NCI-H345 (cell line): ENCODE measurements around the gene MICAL3.
"Not testable (repeated sequence)": the region's sequence is repeated elsewhere in the genome, so short reads cannot be mapped to it uniquely, and the experiment has no call there.

Source experiments
- DNase-seq: peaks from one replicate; lab custom pipeline; 2025; lab: John Stamatoyannopoulos, UW

The MICAL3 gene

DNA sequence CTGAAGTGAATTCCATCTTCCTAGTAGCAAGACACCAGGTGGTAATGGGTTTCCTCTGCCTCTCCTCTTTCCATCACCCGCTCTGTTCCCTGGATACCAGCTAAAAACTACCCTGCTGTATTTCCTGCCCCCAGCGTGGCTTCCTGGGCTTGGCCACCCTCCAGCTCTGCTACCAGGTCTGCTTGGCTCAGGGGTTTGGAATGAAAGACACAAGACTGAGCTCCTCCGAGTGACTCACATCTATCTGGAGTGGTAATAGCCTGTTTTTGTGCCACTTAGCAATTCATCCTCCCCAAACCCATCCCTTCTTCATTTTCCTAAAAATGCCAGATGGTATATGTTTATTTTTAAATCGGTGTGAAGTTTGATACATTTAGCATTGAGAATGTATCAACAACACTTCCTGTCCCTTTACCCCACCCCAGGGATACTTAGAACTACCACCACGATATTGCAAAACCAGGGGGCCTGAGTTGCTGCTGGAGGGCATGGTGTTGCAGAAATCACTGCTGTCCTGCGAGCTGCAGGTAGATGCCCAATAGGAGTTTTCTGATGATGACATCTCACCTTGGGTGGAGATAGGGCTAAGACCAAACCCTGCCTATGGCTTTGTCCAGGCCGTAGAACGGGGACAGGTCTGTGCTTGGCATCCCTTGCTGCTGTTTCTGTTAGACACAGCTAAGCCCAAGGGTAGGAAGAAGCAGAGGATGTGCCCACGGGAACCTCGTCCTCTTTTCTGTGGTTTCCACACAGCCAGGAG lies 7.5 kb upstream of the MICAL3 start:
- peak; percentile 2 for DNase-seq

DNA sequence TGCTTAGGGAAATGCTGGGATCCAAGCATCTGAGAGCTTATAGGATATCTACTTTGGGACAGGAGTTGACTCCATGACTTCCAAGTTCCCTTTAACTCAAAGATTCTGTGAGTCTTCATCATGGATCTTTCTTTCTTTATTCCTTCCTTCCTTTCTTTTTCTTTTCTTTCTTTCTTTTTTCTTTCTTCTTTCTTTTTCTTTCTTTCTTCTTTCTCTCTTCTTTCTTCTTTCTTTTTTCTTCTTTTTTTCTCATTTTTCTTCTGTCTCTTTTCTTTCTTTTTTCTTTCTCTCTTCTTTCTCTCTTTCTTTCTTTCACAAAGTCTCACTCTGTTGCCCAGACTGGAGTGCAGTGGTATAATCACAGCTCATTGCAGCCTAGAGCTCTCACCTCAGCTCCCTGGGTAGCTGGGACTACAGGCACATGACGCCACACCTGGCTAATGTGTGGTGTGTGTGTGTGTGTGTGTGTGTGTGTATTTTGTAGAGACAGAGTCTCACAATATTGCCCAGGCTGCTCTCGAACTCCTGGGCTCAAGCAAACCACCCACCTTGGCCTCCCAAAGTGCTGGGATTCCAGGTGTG lies 5.4 kb upstream of the MICAL3 start:
- no peak for DNase-seq

DNA sequence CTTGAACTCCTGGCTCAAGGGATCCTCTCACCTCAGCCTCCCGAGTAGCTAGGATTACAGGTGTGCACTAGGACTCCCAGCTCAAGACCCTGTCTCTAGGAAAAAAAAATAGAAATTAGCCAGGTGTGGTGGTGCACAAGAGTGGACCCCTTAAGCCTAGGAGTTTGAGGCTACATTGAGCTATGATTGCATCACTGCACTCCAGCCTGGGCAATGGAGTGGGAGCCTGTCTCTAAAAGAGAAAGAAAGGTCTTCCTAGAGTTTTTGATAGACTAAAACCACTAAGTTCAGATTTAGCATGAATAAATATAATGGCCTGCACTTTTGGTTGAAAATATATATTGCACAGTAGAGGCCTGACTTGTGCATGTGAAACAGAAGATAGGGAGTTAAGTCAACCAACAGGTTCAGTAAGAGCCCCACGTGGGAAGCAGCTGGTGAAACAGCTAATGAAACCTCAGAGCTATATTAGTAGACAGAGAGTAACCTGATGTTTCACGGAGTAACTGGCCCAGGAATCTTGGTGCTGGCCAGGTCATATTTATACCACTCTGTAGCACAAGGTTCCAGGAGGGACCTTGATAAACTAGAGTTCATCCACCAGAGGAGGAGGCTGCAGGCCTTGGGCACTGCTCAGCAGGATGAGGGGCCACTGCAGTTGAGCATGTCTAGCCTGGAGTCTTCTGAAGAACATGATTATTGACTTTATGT lies 4.6 kb upstream of the MICAL3 start:
- DNase-seq = no peak

DNA sequence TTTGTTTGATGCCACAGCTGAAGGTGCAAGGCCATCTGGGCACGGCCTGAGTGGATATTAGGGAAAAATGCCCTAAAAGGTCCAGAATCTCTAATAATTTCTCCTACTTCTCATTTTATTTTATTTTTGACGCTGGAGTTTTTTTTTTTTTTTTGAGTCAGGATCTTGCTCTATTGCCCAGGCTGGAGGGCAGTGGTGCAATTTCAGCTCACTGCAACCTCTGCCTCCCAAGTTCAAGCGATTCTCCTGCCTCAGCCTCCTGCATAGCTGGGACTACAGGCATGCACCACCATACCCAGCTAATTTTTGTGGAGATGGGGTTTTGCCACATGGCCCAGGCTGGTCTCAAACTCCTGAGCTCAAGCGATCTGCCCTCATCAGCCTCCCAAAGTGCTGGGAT lies 1.5 kb upstream of the MICAL3 start:
- DNase-seq = not testable (repeated sequence)

DNA sequence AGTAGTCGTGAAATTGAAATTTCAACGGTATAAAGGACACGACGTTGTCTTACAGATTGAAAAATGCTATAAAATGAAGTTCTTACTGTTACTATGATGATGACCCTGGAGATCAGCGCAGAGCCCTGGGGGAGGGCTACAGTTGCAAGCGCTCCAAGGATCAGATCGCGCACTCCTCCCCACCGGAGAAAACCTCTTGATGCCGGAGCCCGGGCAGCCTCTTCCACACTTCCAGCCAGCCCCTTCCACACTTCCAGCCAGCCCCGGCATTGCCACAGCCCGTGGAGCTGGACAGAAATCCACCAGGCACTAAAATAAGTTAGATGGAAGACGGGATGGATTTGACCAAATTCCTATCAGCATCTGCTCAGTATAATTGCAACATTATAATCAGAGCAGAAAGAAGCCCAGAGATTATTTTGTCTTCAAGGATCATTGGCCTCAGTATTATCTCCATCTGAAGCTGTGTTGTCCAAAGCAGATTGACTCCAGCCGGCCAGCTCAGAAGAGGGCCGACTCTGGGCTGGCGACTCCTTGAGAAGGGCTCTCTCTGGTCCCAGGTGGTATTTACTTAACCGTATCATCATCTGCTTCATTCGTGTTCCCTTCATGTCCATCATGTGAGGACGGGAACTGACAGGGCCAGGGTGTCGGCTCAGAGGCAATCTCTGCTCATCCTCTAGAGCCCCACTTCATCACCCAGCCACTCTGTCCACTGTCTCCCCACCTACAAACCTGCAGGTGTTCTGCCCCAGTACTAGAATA lies 777 bp upstream of the MICAL3 start:
- DNase-seq = no peak

DNA sequence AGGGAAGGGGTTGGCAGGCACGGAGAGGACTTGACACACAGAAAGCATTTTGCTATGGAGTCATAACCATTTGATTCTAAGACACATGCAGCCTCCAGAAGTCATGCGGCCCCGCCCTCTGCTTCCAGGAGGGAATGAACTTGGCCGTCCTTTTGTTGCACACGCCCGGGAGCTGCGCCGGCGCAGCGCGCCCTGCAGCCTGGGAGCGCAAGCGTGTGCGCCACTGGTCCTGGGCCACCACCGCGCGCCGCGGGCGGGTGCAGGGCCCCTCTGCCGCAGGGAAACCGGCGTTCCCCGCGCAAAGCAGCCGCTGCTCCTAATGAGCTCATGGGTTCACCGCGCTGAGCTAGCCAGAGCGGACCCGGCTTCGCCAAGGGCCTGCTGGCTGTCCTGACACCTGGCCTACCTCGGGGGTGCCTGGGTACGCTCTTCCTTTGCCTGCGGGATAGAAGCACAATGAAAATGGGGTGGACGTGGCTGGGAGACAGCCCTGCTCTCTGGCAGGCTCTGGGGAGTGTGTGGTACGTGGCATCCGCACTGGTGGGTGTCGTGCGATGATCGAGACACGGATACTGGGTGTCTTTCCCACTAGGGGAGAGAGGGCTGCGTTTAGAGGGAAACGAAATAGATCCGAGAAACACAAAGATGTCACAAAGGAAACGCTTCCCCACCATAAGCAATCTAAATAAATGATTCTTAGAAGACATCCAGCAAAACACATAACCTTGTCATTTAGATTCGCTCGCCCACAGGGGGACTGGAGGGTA lies 669 bp downstream of the MICAL3 start:
- peak; percentile 69 for DNase-seq

DNA sequence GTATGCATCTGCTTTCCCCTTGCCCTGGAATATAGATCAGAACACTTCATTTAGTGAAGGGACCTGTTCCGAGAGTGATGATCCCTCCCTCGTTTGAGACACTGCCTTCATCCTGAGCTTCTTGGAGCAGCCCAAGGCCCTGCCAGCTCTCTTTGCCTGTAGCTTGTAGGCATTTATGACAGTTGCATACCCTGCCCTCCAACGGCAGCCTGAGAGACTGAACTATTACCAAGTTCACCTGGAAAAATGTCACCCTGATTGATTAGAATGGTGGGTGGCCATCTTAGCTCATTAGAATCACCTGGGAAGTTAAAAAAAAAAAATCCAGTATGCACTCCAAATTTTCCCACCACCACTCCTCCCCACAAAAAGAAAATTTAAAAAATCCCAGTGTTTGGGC lies 1.5 kb downstream of the MICAL3 start:
- no peak for DNase-seq

DNA sequence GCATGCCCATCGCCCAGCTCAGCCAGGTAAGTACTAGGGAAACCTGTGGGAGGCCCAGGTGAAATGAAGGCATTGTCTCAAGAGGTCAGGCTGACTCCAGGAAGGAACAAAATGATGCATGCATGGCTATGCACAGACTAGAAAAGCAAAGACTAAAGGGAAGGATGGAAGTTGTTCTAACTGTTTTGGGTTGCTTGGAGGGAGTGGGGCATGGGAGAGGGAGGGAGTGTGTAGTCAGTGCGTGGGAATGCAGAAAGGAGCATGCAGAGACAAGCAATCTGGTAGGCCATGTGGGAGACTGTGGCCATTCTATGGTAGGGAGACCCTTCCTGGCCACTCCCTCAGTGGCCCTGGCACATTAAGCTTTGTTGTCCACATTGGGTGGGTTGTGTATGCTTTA lies 2.9 kb downstream of the MICAL3 start:
- DNase-seq = no peak

DNA sequence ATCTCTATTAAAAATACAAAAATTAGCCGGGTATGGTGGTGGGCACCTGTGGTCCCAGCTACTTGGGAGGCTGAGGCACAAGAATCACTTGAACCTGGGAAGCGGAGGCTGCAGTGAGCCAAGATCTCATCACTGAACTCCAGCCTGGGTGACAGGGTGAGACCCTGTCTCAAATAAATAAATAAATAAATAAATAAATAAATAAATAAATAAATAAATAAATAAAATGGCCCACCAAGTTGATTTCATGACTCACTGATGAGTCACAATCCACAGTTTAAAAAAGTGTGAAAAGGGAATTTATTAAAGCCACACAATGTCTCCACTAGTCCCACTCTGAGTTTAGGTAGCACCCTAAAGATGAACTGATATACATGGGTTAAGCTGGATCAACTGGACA lies 3.6 kb downstream of the MICAL3 start:
- DNase-seq = not testable (repeated sequence)

DNA sequence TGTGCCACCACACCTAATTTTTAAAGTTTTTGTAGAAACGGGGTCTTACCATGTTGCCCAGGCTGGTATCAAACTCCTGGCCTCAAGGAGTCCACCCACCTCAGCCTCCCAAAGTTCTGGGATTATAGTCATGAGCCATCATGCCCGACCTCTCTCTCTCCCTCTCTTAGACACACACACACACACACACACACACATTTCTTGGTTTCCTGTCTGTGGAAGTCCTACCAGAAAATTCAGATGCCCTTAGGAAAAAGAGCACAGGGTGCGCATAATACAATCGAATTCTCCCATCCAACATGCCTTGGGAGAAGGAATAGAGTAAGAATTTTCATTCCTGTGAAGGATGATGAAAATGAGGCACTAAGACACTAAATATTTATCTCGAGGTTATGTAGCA lies 10.4 kb downstream of the MICAL3 start:
- DNase-seq = no peak

DNA sequence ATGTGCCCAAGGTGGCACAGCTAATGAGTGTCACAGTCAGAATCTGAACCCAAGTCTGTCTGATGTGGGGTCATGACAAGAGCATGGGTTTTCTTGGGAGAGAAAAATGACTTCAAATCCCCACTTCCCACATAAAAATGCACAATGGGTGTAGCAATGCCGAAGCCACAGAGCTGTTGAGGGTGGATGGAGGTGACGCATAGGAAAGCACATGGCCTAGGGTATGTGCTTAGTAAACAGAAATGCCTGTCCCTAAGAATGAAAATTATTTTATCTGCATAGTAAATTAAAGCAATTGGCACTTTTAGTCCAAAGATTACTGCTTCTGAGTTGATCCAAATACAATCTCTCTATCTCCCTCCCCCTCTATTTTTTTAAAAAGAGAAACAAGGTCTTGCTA lies 10.9 kb downstream of the MICAL3 start:
- DNase-seq = no peak

DNA sequence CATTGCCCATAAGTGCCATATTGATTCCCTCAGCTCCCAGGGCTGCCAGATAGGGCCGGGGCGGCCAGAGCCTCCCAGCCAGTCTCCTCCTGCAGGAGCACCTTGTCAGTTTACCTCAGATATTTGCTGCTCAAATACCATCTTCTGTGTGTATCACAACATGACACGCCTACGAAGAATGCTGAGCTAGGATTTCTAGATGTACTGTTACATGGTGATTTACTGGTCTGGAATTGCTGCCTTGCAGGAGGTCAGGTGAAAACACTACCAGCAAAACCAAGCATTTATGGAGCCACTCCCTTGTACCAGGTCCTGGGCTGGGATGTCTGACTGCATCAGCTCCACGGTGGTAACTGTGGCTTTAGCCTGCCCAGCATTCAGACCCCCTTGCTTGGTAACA lies 11.8 kb downstream of the MICAL3 start:
- DNase-seq = no peak

DNA sequence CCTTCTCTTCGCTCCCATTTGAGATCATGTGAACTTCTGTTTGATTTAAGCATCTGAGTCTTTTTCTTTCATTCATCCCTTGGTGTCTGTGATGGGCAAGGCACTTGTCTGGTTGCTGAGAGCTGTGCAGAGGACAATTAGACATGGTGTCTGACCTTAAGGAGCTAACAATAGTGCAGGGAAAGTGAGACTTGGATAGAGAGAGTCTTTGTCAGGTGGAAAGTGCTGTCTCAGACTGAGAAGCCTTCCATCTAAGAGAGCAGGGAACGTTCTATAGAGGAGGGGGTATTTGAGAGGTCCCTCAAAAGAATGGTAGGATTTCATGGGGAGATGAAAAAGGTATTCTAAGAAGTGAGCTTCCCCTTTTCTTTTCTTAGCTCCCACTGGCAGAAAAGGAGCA lies 14.1 kb downstream of the MICAL3 start:
- no peak for DNase-seq

DNA sequence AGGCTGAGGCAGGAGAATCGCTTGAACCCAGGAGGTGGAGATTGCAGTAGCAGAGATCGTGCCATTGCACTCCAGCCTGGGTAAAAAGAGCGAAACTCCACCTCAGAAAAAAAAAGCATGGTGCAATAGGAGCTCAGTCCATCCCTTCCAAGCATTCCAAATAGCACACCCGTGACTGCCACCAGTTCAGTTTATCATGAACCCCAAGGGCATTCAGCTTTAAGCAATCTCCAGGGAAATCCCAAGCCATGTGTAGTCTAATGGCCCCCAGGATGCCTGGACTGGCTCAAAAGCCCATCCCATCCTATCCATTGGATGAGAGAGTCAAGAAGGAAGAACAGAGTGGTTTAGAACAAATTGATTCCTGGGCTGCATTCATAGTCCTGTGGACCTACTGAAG lies 16.2 kb downstream of the MICAL3 start:
- no peak for DNase-seq

DNA sequence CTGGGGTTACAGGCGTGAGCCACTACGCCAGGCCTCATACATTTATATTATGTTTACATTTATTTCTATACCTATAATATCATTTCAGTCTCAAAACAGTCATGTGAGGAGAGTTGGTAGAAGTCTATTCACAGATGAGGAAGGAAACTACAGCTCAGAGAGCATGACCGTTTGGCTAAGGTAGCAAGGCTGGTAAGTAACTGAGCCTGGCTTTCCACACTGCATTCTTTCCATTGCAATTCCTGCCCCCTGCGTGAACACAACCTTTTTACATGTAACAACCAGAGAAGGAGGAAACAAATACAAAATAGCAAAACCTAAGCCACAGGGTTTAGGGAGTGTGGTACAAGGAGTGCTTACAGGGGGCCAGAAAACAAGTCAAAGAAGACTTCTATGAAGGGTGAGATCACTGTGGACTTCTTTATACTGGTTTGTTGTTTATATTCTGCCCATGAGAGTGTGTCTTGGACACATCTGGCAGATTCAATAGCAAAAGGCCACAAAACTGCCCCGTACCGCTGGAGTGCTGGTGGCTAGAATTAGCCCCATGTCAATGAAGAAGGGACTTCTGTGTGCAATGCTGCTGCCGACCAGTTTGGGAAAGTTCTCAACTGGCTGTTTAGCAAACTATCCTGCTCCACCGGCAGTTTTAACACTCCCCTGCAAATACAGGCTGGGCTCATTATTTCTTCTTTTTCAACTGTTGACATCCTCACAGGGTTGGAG lies 19.0 kb downstream of the MICAL3 start:
- DNase-seq = no peak

DNA sequence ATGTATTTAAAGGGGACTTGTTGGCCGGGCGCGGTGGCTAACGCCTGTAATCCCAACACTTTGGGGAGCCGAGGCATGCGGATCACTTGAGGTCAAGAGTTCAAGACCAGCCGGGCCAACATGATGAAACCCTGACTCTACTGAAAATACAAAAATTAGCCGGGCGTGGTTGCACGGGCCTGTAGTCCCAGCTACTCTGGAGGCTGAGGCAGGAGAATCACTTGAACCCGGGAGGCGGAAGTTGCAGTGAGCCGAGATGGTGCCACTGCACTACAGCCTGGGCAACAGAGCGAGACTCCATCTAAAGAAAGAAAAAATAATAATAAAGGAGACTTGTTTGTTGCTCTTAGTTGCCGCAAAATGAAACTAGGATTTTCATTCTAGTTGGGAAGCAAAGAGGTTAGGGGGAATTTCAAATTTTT lies 22.5 kb downstream of the MICAL3 start:
- not testable (repeated sequence) for DNase-seq

DNA sequence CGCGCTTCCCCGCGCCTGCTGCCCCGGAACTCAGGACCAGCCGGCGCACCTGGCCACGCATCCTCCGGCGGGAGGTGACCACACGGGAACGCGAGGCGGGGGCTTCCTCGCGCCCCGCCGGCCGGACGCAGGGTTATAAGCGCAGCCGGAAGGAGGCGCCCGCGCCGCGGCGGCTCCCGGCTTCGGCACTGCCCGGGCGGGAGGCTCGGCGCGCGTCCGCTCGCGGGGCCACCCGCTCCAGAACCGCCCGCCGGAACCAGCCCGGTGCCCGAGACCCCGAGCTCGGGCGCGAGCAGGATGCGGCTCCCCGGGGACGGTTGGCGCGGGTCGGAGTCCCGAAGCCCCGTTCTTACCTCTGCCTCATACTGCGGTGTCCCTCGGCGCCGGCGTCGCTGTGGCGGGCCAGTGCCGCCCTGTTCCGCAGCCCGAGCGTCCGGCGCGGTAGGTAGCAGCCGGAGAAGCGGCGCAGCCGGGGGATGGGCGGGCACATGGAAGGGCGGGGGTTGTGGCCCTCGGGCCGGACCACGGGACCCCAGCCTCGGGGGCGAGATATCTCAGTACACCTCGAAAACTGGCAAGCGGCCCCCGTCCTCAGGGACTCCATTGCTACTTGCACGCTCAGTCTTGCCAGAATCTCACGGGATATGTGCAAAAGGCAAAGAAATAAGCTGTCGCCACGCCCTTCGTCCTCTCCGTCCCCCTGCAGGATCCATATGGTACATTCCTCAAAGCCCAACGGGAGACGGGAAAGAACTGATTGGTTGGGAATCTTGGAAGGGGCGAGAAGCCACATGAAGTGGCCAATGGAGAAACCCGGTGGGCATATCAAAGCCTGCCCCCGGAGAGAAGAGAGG lies 23.1 kb downstream of the MICAL3 start:
- peak; percentile 91 for DNase-seq

DNA sequence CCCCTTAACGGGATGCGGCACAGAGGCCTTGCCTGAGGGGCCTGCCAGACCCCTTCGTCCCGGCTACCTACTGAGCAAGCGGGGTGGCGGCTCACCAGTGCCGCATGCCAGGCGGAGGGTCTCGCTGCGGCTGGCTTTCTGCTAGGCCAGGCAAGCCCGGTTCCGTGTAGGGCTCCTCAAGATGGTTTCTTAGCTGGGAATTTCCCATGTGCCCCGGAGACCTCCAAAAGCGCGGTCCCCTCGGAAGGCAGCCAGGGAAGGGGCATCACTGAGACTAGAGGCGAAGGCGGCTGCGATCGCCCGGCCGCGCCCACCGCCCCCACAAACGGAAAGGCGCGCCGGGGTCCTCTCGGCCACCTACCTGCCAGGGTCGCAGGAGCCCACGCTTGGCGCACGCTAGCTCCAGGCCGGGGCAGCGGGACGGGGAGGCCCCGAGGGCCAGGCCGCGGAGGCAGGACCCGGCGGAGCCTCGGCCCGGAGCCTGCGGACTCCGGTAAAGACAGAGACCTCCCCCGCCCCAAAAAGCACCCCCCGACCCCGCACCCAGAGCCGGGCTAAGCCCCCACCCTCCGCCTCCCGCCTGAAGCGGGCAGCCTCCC lies 23.8 kb downstream of the MICAL3 start:
- DNase-seq = no peak

DNA sequence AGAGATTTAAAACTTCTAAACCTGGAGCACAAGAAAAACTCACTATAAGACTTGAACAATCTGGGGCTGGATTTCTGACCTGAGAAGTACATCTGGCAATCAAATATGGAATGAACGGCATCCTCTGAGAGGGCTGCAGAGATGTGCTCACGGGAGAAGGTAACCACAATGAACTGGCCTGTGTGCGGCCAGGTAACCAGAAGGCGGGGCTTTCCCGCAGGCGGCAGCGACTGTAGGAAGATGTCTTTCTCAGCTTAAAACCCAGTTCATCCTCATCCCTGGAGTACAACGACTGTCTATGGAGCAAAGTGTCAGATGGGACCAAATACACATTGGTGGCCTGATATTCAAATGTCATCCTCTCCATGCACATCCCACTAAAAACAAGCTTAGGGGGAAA lies 24.5 kb downstream of the MICAL3 start:
- no peak for DNase-seq

DNA sequence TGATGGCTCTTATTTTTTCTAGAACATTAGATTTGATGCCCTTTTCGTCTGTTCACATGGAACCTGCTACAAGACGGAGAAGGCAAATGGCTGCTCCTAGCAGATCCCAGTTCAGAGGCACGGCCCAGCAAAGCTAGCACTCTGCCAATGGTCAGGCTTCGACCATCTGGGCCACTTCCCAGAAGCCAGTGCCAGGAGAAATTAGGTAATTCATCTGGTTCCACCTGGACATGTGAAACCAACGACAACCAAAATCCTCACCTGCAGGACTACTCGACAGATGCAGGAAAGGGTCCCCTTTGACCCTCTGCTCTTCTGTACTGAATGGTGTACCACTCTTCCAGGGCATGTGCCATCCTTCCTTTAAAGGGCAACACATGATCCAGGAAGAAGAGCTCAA lies 25.4 kb downstream of the MICAL3 start:
- DNase-seq = no peak
